ENCODE measurements around the gene MALRD1.

Gene MALRD1

GRCh38 chr10:19226025-19226424, 177.4 kb downstream of the MALRD1 start:
- no peak overlapping the region for H3K27ac ChIP-seq
- no peak for DNase-seq
- TF ChIP-seq, protein P1, sequence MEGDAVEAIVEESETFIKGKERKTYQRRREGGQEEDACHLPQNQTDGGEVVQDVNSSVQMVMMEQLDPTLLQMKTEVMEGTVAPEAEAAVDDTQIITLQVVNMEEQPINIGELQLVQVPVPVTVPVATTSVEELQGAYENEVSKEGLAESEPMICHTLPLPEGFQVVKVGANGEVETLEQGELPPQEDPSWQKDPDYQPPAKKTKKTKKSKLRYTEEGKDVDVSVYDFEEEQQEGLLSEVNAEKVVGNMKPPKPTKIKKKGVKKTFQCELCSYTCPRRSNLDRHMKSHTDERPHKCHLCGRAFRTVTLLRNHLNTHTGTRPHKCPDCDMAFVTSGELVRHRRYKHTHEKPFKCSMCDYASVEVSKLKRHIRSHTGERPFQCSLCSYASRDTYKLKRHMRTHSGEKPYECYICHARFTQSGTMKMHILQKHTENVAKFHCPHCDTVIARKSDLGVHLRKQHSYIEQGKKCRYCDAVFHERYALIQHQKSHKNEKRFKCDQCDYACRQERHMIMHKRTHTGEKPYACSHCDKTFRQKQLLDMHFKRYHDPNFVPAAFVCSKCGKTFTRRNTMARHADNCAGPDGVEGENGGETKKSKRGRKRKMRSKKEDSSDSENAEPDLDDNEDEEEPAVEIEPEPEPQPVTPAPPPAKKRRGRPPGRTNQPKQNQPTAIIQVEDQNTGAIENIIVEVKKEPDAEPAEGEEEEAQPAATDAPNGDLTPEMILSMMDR (IDR thresholded peaks at IDR 0.05; ENCODE audit: low read depth, low read length), result no peak
- H3K4me3 ChIP-seq (ENCODE audit: low read depth, low read length), result no peak overlapping the region
- no peaks in the 10 kb centered on the region for H3K36me3 ChIP-seq
- no peaks in the 10 kb centered on the region for H3K27me3 ChIP-seq (ENCODE audit: insufficient read depth, low read depth, severe bottlenecking)
- no peaks in the 10 kb centered on the region for H3K9me3 ChIP-seq (ENCODE audit: severe bottlenecking)

DNA sequence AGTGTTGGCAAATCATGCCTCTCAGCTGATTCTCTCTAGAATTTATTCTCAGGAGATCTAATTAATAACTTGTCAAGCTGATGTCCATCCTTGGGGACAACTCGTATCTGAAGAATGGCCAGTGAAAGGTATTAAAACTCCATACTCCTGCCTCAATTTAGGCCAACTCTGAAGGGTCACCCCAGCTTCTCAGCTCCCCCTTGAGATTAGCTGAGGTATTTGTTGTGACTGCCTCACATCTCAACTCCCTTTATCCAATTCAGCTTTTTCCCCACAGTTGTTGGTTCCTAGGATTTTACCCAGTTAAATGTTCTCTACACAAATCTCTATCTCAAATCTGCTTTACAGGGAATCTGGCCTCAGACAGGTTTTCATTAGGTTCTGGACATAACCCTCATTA, 182.4 kb downstream of the MALRD1 start:
- H3K9me3 ChIP-seq (ENCODE audit: severe bottlenecking), result no peaks in the 10 kb centered on the region
- TF ChIP-seq, protein P1 (IDR thresholded peaks at IDR 0.05; ENCODE audit: low read depth, low read length), result no peak
- H3K36me3 ChIP-seq, result no peaks in the 10 kb centered on the region
- DNase-seq, result no peak
- H3K27ac ChIP-seq, result no peak overlapping the region
- H3K4me3 ChIP-seq (ENCODE audit: low read depth, low read length), result no peak overlapping the region
- H3K27me3 ChIP-seq (ENCODE audit: insufficient read depth, low read depth, severe bottlenecking), result no peaks in the 10 kb centered on the region

DNA sequence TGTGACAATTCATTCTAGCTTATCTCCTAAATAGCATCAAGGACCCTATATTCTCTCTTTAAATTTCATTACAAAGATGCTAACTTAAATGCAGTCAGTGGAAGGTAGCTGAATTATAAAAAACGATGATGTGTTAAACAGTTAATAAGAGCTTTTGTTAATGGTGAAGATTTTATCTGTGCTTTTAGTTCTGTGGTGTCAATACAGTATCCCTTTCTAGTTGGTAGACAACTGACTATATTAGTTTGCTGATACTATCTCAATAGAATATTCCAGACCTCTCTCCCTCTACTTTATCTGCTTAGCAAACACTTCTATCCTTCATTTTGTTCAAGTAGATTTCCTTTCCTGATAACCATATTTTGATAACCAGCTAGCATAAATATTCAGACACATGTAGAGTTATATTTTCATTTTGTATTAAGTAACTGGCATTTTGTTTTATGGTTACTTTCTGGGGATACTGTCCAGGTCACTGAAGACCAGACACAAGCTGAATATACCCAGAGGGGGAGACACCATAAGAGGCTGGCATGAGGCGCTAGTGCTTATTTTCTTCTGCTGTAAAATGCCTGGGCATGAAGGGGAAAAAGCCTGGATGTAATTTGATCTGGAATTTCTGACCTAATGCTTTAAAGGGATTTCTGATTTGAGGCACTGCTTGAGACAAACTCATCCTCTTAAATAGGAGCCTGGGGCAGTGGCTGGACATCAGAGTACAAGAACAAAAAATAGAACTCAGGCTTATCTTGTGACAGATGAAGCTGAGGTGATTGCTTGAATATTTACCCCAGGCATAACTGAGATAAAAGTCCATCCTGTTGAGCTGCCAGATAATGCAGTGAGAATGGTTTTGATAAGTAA, 197.5 kb downstream of the MALRD1 start:
- Histone ChIP-seq H3K27me3 (ENCODE audit: insufficient read depth, low read depth, severe bottlenecking) (no peaks in the 10 kb centered on the region), H3K9me3 (ENCODE audit: severe bottlenecking) (no peaks in the 10 kb centered on the region), H3K4me3 (ENCODE audit: low read depth, low read length) (no peak overlapping the region), H3K27ac (no peak overlapping the region), H3K36me3 (no peaks in the 10 kb centered on the region)
- TF ChIP-seq, protein P1 (IDR thresholded peaks at IDR 0.05; ENCODE audit: low read depth, low read length), result no peak
- peak; percentile 6 for DNase-seq

GRCh38 chr10:19247843-19248242, 199.2 kb downstream of the MALRD1 start:
- DNase-seq, result no peak
- H3K27me3 ChIP-seq (ENCODE audit: insufficient read depth, low read depth, severe bottlenecking), result no peaks in the 10 kb centered on the region
- H3K36me3 ChIP-seq, result no peaks in the 10 kb centered on the region
- H3K9me3 ChIP-seq (ENCODE audit: severe bottlenecking), result no peaks in the 10 kb centered on the region
- TF ChIP-seq, protein P1 (IDR thresholded peaks at IDR 0.05; ENCODE audit: low read depth, low read length), result no peak
- H3K4me3 ChIP-seq (ENCODE audit: low read depth, low read length), result no peak overlapping the region
- H3K27ac ChIP-seq, result no peak overlapping the region

DNA sequence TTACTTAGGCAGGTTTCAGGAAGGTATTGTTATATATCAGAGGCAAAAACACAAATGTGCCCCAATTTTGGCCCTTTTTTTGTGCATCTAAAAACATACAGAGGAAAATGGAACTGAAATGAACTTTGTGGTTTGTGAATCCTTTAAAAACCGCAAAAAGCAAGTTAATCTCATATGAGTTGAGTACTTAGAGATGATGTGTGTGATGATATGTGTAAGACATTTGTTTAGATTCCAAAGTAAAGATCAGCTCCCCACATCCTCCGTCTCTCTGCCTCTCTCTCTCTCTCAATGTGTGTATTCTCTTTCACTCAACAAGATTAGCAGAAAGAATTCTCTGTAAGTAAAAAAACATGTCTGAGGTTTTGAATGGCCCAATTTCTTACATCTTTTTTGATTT, 201.9 kb downstream of the MALRD1 start:
- H3K27me3 ChIP-seq (ENCODE audit: insufficient read depth, low read depth, severe bottlenecking), result no peaks in the 10 kb centered on the region
- TF ChIP-seq, protein P1 (IDR thresholded peaks at IDR 0.05; ENCODE audit: low read depth, low read length), result no peak
- no peak for DNase-seq
- no peaks in the 10 kb centered on the region for H3K36me3 ChIP-seq
- no peaks in the 10 kb centered on the region for H3K9me3 ChIP-seq (ENCODE audit: severe bottlenecking)
- no peak overlapping the region for H3K27ac ChIP-seq
- no peak overlapping the region for H3K4me3 ChIP-seq (ENCODE audit: low read depth, low read length)

DNA sequence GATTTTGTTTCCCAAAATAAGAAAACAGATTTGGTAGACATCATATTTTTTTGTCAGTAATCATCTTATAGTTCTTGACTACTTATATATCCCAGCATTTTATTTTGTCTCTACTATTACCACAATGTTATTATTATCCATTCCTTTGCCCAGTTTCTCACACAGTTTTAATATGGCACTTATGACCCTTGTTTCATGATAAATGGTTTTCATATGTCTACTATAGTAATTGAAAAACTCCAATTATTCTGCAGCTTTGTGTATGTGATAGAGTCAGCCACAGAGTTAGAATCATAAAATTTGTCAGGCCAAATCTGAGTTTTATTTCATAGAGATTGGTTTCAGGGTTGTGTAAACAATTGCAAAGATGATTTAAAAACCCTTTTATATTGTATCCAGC, 203.9 kb downstream of the MALRD1 start:
- no peaks in the 10 kb centered on the region for H3K36me3 ChIP-seq
- no peak overlapping the region for H3K4me3 ChIP-seq (ENCODE audit: low read depth, low read length)
- no peaks in the 10 kb centered on the region for H3K27me3 ChIP-seq (ENCODE audit: insufficient read depth, low read depth, severe bottlenecking)
- H3K27ac ChIP-seq, result no peak overlapping the region
- TF ChIP-seq, protein P1 (IDR thresholded peaks at IDR 0.05; ENCODE audit: low read depth, low read length), result no peak
- H3K9me3 ChIP-seq (ENCODE audit: severe bottlenecking), result no peaks in the 10 kb centered on the region
- DNase-seq, result no peak

Data from WERI-Rb-1 (cell line).